Right renal cortex interstitium (tissue), 3 donors: ENCODE results near the gene LRRC74B. TPM values are rescaled to one million over a fixed set of nuclear protein-coding genes. Genes with fewer than 3 reads are reported as not detected.
"Not testable (repeated sequence)": the region's sequence is repeated elsewhere in the genome, so short reads cannot be mapped to it uniquely, and the experiment has no call there.

Source experiments
- DNase-seq, 3 donors: peaks; one replicate each; pipeline ENCODE4 v3.0.0-alpha.2; 2013; ENCODE audit warnings: low read depth in 3 of 3, low spot score in 2 of 3
- polyA plus RNA-seq, 3 donors: library from polyadenylated mRNA; unstranded; fragments of 120-200 nt; gene quantifications; one replicate each; pipeline ENCODE4 v1.2.1, GENCODE V29; 2013; ENCODE audit not compliant: insufficient read length in 3 of 3

The LRRC74B gene
- under 1 TPM; 0.07 to 0.20 (median 0.11) TPM for polyA plus RNA-seq

GRCh38 chr22:21045585-21046294 is at the start of gene LRRC74B:
Gene LRRC74B (plus strand): TSS chr22:21045946. CDS start chr22:21045987, 41 bp downstream.
- DNase-seq, result peak; percentile 73 to 88 (median 79)

- DNase-seq, result no peak
Measured at GRCh38 chr22:20996031-20996410, 49.7 kb upstream of the LRRC74B start.

- DNase-seq, result no peak
Measured at GRCh38 chr22:20996598-20997535, 48.9 kb upstream of the LRRC74B start.

GRCh38 chr22:20997536-20998257 is 48.0 kb upstream of the LRRC74B start:
- no peak for DNase-seq

GRCh38 chr22:20998411-20999336 is 47.1 kb upstream of the LRRC74B start:
- DNase-seq, result no peak

- no peak for DNase-seq
Measured at GRCh38 chr22:20999350-21000206, 46.2 kb upstream of the LRRC74B start.

GRCh38 chr22:21000207-21000986 is 45.3 kb upstream of the LRRC74B start:
- DNase-seq, result no peak

- no peak for DNase-seq
Measured at GRCh38 chr22:21000987-21001600, 44.7 kb upstream of the LRRC74B start.

- DNase-seq, result peak; percentile 88 to 91 (median 90)
Measured at GRCh38 chr22:21001601-21002325, 44.0 kb upstream of the LRRC74B start, which contains the start of gene THAP7. Gene THAP7 (minus strand): TSS chr22:21002118. CDS start chr22:21001911, 207 bp downstream.

- DNase-seq, result no peak
Measured at GRCh38 chr22:21003782-21004181, 42.0 kb upstream of the LRRC74B start.

GRCh38 chr22:21009208-21009607 is 36.5 kb upstream of the LRRC74B start:
- not testable (repeated sequence) for DNase-seq

- DNase-seq, result peak in 2 of 3 donors; percentile 62 to 67
Measured at GRCh38 chr22:21009638-21010425, 35.9 kb upstream of the LRRC74B start.

GRCh38 chr22:21010426-21011113 is 35.2 kb upstream of the LRRC74B start:
- no peak for DNase-seq

- DNase-seq, result no peak
Measured at GRCh38 chr22:21012446-21013407, 33.0 kb upstream of the LRRC74B start.
